GM12865 (cell line): Measurements from ENCODE around the gene FAM53B.

Experiments
- DNase-seq: peaks from one replicate; pipeline ENCODE4 v3.0.0; 2010; ENCODE audit warnings: low read depth
- H3K4me3 ChIP-seq: 2 replicates; pipeline ENCODE4 v1.5.1; 2011; ENCODE audit warnings: mild to moderate bottlenecking, low read depth, low read length, control low read depth
- CTCF ChIP-seq: IDR thresholded peaks from 2 replicates; pipeline ENCODE4 v1.5.1; 2011; ENCODE audit warnings: low read length, control low read depth, low read depth, inconsistent platforms; ENCODE audit not compliant: insufficient read depth; ENCODE audit errors: missing control alignments

Gene FAM53B

GRCh38 chr10:124599588-124600050 is 144.6 kb downstream of the FAM53B start:
- no peak for DNase-seq
- no peak for TF ChIP-seq CTCF
- no peak overlapping the region for H3K4me3 ChIP-seq

- no peak overlapping the region for H3K4me3 ChIP-seq
- DNase-seq = no peak
- TF ChIP-seq CTCF = no peak
These were observed 145.2 kb downstream of the FAM53B start for GRCh38 chr10:124598773-124599587.

GRCh38 chr10:124598196-124598595 is 146.0 kb downstream of the FAM53B start:
- no peak for TF ChIP-seq CTCF
- DNase-seq = no peak
- H3K4me3 ChIP-seq = no peak overlapping the region

- no peak for DNase-seq
- TF ChIP-seq CTCF = no peak
- H3K4me3 ChIP-seq = no peak overlapping the region
These were observed 146.4 kb downstream of the FAM53B start for GRCh38 chr10:124597846-124598165.

GRCh38 chr10:124596962-124597845 is 147.0 kb downstream of the FAM53B start:
- DNase-seq = no peak
- no peak overlapping the region for H3K4me3 ChIP-seq
- TF ChIP-seq CTCF = no peak

GRCh38 chr10:124596116-124596785 is 147.9 kb downstream of the FAM53B start:
- no peak for DNase-seq
- H3K4me3 ChIP-seq = no peak overlapping the region
- no peak for TF ChIP-seq CTCF
